GM18867 (cell line): ENCODE results near the gene SRRM3.
"Not testable (repeated sequence)": the region's sequence is repeated elsewhere in the genome, so short reads cannot be mapped to it uniquely, and the experiment has no call there.

Source experiments
- ATAC-seq: cut with Tn5 transposase; IDR thresholded peaks from one replicate; pipeline ENCODE4 v1.9.1; 2021; ENCODE audit warnings: mild to moderate bottlenecking, moderate library complexity; ENCODE audit not compliant: unreplicated experiment

Gene SRRM3

GRCh38 chr7:76310102-76310957, 108.6 kb downstream of the SRRM3 start:
- no peak for ATAC-seq

GRCh38 chr7:76311838-76312237, 110.1 kb downstream of the SRRM3 start:
- ATAC-seq, result not testable (repeated sequence)

GRCh38 chr7:76314042-76314721, 112.5 kb downstream of the SRRM3 start:
- ATAC-seq, result peak; percentile 39

GRCh38 chr7:76314740-76315139, 113.0 kb downstream of the SRRM3 start:
- ATAC-seq, result not testable (repeated sequence)

- ATAC-seq, result no peak
Measured at GRCh38 chr7:76315364-76315763, 113.7 kb downstream of the SRRM3 start.

GRCh38 chr7:76316984-76317781, 115.5 kb downstream of the SRRM3 start:
- no peak for ATAC-seq

- peak; percentile 90 for ATAC-seq
Measured at GRCh38 chr7:76317782-76318487, 116.2 kb downstream of the SRRM3 start.

GRCh38 chr7:76318488-76319353, 117.0 kb downstream of the SRRM3 start:
- peak; percentile 41 for ATAC-seq

- no peak for ATAC-seq
Measured at GRCh38 chr7:76325092-76325491, 123.4 kb downstream of the SRRM3 start.

- no peak for ATAC-seq
Measured at GRCh38 chr7:76325811-76326210, 124.1 kb downstream of the SRRM3 start.

GRCh38 chr7:76326646-76327233, 125.0 kb downstream of the SRRM3 start:
- no peak for ATAC-seq

GRCh38 chr7:76327610-76328009, 125.9 kb downstream of the SRRM3 start:
- no peak for ATAC-seq

GRCh38 chr7:76328389-76328788, 126.7 kb downstream of the SRRM3 start:
- no peak for ATAC-seq

GRCh38 chr7:76329479-76329878, 127.8 kb downstream of the SRRM3 start:
- ATAC-seq, result no peak

GRCh38 chr7:76330261-76330660, 128.6 kb downstream of the SRRM3 start:
- no peak for ATAC-seq

GRCh38 chr7:76330673-76331072, 129.0 kb downstream of the SRRM3 start:
- ATAC-seq, result no peak

GRCh38 chr7:76332078-76332477, 130.4 kb downstream of the SRRM3 start:
- ATAC-seq, result no peak

GRCh38 chr7:76333511-76334101, 131.9 kb downstream of the SRRM3 start:
- no peak for ATAC-seq
